GM21529 (cell line): ENCODE measurements around the gene PODXL.

Experiments
- ATAC-seq: cut with Tn5 transposase; IDR thresholded peaks from one replicate; pipeline ENCODE4 v1.9.1; 2021; ENCODE audit not compliant: unreplicated experiment

Gene PODXL

DNA sequence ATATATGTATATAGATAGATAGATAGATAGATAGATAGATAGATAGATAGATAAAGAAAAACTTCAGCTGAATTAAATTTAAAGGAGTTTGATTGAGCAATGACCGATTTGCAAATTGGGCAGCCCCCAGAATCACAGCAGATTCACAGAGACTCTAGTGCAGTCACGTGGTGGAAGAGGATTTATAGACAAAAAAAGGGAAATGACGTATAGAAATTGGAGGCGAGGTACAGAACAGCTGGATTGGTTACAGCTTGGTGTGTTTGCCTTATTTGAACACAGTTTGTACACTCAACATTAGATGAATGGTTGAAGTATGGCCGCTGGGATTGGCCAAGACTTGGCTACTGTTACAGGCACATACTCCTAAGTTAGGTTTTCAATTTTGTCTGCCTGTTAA lies 8.2 kb upstream of the PODXL start:
- ATAC-seq: no peak

GRCh38 chr7:131563918-131564317 lies 7.5 kb upstream of the PODXL start:
- no peak for ATAC-seq

GRCh38 chr7:131562941-131563340 lies 6.5 kb upstream of the PODXL start:
- ATAC-seq: no peak

- ATAC-seq: no peak
Observed at GRCh38 chr7:131560061-131560460, 3.6 kb upstream of the PODXL start.

DNA sequence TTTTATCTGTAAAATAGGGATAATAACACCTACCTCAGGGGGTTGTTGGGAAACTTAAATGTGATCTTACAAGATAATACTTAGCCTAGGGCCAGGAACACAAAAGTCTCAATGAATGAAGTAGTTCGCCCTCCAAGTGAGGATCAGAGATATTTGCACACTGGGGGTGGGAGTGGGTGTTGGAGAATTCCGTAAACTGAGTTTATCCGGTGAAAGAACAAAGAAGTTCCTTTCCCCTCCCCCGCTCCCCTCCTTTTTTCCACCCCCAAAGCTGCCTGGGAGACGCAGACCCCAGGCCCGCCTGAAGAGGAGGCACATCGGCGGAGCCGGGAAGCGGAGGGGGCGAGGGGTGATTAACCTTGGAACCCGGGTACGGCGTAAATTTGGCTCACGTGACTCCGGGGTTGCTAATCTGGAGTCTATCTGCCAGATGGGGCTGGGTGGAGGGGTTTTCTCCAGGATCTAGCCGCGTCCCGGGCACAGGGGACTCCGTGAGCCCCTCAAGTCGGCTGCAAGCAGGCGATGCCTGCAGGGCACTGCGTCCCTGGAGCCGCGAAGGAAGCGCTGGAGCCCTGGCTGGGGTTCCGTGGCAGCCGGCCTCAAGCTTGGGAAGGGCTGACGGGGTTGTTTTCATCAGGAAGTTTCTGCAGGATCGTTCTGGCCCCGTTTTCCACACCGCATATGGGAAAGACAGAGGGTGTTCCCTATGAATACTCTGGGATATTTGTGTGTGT lies 1.4 kb upstream of the PODXL start:
- ATAC-seq: no peak

- peak; percentile 10 for ATAC-seq
Observed at GRCh38 chr7:131556909-131557651, 652 bp upstream of the PODXL start.

DNA sequence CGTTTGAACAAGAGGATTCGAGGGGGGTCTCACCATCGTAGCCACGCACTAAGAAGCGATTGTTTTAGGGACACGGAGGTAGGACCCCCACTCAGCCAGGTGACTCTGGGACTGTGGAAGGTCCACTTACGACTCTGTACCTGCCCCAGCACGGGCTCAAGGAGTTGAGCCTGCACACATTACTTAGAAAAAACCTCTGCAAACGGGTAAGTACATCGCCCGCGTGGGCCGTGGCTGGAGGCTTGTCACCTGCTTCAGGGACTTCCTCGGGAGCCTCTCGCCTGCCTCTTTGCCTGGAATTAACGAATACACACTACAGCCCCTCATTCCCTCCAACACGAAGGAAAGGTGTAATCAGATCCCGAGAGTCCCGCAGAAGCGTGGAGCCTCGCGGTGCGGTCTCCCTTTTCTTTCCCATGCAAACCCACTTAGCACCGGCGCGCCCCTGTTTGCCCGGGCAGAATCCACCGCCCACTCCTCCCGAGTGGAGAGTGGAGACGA lies 826 bp downstream of the PODXL start:
- peak; percentile 10 for ATAC-seq

DNA sequence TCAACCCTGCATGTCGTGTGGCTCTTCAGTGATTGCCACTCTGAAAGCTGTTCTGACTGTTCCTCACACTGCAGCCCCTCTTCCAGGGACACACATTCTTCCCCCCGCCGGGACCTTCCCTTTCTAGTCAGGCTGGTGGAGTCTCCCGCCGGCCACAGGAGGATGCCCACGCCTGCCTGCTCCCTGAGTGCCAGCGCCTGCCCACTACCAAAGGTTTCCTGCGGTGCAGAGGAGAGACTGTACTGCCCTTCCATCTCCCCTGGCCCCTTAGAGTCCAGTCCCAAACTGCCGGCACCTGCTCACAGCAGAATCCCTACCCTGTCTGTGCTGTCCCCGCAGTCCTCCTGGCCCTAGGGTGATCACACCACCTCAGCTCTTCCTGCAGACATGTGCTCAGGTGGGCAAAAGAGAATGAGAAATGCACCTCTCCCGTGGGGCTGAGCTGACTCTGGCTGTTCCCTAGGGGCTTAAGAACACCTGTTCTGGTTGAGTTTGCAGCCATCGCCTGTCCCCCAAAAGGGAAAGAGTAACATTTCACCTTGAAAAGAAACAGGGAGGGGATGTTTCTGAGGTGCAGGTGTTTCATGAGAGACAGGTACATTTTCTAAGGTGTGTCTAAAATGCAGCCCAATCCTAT lies 1.4 kb downstream of the PODXL start:
- ATAC-seq: no peak

- ATAC-seq: no peak
Observed at GRCh38 chr7:131553931-131554330, 2.5 kb downstream of the PODXL start.

DNA sequence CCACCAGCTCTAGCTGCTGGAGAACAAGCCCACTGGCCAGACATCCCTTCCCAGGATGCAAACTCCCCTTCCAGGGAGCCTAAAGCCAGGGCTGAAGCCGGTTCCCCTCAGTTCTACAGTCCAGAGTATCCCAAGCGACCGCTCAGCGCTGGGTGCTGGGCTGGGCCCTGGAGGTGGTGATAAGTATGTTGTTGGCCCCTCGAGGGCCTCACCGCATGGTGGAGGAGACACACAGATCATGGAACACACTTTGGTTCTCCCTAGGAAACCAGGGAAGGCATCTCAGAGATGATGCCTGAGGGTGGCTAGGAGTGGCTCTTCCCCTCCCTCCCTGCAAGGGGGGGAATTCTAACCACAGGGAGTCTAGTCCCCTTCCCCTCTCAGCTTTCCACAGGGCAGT lies 4.4 kb downstream of the PODXL start:
- ATAC-seq: no peak

DNA sequence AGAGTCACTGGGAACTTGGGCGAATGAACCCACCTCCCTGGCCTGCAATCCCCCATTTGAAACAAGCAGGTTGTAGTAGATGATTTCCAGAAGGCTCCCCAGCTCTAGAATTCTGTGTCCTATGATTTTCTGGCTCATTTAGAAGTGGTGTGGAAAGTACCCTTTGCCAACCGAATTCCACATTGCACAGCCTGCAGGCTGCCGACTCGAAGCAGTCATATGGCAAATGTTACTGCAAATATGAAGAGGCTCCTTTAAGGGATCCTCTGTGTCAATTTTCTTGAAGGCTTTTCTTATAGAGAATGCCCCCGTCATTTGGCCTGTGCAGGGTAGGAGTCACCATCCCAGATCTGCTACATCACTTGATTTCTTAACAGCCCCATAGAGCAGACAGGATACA lies 5.6 kb downstream of the PODXL start:
- no peak for ATAC-seq

DNA sequence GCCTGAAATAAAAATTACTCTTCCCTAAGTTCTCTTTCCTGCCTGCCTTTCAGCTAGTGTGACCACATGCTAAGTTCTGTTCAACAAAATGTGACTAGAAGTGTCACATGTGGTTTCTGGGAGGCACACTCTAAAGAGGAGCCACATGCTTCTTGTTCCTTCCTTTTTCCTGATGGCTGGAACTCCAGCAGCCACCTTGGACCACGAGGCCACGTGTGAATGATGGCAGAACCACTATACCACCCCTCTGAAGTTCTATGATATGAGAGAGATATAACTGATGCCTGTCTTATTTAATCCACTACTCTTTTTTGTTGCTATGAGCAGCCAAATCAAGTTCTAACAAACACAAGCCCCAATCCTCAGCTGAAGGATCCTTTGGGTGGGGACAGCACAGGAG lies 8.1 kb downstream of the PODXL start:
- no peak for ATAC-seq

DNA sequence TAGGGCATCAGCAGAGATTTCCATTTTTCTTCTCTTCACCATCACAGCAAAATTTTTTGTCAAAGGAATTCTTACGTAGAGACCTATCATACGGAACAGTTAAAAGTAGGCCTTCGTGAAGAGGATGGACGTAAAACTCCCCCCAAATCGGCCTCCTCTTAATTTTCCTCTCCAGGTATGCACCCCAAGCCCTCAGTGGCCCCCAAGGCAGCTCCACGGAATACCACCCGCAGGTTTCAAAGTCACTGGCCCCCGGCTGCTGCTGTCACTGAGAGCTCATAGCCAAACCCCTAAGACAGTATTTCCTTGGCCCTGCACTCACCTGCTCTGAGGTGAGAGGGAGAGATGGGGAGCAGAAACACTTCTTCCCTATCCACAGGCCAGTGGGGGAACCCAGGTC lies 8.8 kb downstream of the PODXL start:
- no peak for ATAC-seq

GRCh38 chr7:131546583-131547141 lies 9.8 kb downstream of the PODXL start:
- no peak for ATAC-seq

DNA sequence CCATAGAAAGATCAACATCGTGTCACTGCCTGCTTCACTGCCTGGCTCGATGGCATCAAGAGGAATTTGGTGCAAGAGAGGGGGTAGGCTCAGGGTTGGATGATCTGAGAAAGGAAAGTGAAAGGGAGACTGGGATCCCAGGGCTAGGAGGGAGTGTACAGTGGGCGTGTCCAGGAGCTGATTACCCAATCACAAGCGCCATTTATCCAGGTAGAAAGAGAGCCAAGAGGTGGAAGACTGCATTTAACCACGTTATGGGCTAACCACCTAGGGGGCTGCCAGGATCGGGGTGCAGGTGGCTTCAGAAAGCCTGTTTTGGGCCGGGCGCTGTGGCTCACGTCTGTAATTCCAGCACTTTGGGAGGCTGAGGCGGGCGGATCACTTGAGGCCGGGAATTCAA lies 10.3 kb downstream of the PODXL start:
- no peak for ATAC-seq

- ATAC-seq: no peak
Observed at GRCh38 chr7:131544449-131545301, 11.8 kb downstream of the PODXL start.

- no peak for ATAC-seq
Observed at GRCh38 chr7:131544021-131544420, 12.4 kb downstream of the PODXL start.

- ATAC-seq: no peak
Observed at GRCh38 chr7:131543298-131543697, 13.1 kb downstream of the PODXL start.

GRCh38 chr7:131540491-131541162 lies 15.8 kb downstream of the PODXL start:
- no peak for ATAC-seq

DNA sequence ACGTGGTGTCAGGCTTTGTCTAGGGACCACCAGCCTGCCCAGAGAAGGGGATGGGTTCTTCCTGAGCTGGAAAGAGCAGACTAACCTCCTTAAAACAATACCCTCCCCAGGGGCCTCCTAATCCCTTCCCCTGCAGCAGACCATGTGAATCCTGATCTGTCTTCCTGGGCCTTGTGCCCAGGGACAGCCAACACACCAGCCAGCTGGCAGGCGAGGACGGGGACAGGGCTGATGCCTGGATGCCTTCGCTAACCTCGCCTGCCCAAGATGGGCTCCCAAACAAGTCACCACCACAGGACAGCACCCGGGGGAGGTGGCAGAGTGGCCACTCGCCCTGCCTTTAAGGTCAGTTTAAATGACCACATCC lies 17.6 kb downstream of the PODXL start:
- ATAC-seq: no peak
